Right renal cortex interstitium (tissue), 3 donors: ENCODE results near the gene EIF3M. TPM values are rescaled to one million over a fixed set of nuclear protein-coding genes. Genes with fewer than 3 reads are reported as not detected.

Experiments
- DNase-seq, 3 donors: peaks; one replicate each; pipeline ENCODE4 v3.0.0-alpha.2; 2013; ENCODE audit warnings: low read depth in 3 of 3, low spot score in 2 of 3
- polyA plus RNA-seq, 3 donors: library from polyadenylated mRNA; unstranded; fragments of 120-200 nt; gene quantifications; one replicate each; pipeline ENCODE4 v1.2.1, GENCODE V29; 2013; ENCODE audit not compliant: insufficient read length in 3 of 3

EIF3M gene
- 100 to 1,000 TPM; 769 to 799 (median 780) TPM for polyA plus RNA-seq

DNA sequence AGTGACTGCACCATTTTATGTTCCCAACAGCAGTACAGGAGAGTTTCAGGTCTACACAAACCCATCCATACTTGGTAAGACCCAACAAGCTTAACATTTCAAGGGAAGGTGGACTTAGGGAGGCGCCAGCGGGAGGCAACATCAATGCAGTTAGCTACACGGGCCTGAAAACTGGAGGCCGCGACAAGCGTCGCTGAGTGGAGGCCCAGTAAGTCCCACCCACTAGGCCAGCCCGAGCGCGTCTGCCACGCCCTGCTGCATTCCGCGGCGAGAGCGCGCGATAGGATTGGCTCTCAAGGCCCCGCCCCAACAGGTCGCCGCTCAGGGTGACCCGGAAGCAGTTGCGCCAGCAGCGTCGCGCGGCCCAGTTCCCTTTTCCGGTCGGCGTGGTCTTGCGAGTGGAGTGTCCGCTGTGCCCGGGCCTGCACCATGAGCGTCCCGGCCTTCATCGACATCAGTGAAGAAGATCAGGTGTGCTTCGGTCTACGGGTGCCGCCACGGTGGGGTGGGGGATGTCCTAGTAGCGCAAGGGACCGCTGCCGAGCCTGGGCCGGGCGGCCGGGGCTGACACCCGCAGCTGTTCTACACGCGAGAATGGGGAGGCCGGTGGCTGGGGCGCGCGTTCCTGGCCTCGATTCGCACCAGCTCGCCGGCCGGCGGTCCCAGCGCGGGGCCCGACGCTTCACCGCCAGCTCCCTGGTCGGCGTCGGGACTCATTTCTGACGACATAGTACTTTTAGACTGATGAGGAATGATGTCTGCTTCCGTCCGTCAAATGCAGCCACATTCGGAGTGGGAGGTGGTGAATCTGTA lies at the start of gene EIF3M:
Gene EIF3M (plus strand): TSS at position 373 of the 813 bp plus-strand sequence. CDS start 57 bp downstream, at position 430.
- peak; percentile 81 to 92 (median 90) for DNase-seq

GRCh38 chr11:32538804-32539203 lies 44.8 kb upstream of the EIF3M start:
- no peak for DNase-seq

GRCh38 chr11:32549611-32550187 lies 33.9 kb upstream of the EIF3M start:
- no peak for DNase-seq

DNA sequence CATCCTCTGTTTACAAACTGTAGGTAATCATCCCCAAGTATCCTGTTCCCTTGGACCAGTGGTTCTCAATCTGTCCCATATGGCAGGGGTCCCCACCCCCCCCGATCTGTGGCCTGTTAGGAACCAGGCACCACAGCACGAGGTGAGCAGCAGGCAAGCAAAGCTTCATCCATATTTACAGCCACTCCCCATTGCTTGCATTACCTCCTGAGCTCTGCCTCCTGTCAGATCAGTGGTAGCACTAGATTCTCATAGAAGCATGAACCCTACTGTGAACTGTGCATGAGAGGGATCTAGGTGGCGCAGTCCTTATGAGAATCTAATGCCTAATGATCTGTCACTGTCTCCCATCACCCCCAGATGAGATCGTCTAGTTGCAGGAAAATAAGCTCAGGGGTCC lies 33.4 kb upstream of the EIF3M start:
- DNase-seq: no peak

DNA sequence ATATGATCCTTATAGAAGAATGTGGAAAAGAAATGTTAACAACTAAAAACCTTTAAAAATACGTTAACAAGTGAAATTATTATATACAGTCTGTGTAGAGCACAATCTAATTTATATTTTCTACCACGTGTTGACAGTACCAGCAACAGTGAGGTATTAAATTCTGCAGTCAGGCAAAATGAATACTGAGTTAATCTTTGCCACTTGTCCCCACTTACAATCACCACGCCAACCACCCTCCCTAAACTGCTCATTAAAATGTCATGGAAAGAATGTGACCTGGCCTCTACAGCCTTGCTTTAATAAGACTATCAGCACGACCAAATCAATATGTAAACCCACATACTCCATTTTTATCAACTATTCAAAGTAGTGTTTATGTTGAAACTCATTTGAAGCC lies 28.5 kb upstream of the EIF3M start:
- DNase-seq: no peak

GRCh38 chr11:32555895-32556294 lies 27.7 kb upstream of the EIF3M start:
- DNase-seq: no peak

GRCh38 chr11:32561835-32562234 lies 21.8 kb upstream of the EIF3M start:
- DNase-seq: no peak

DNA sequence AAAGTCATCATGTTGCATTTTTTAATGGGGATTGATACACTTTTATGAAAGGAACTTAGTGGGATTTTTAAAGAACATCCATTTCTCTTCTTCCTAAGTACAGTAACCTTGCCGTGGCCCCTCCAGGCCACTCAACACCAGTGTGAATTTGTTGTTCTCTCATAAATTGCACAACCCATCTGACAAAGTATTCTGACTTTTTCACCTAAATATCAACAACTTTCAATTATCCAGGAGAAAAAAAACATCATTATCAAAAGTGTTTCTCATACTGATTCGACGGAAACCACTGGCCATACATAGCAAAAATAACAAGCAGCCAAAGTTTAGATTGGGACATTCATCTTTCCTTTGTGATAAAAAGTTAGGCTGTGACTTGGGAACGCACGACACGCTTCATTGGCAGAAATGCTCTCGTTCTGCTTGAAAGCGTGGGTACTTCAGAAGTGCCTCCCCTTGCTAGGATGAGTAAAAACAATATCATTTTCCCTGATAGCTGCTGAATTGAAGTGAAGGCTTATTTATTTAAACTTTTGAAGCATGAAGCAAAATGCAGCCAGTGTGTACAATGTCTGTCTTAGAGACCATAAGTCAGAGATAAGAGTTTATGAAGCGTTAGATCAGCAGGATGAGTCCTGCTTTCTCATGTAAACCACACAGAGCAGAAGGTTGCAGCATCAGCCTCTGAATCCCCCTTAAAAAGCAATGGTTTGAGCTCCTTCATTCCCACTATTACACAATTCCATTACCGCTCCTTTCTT lies 20.6 kb upstream of the EIF3M start:
- peak in 1 of 3 donors; percentile 52 for DNase-seq

- DNase-seq: no peak
Measured at GRCh38 chr11:32563600-32563959, 20.1 kb upstream of the EIF3M start.

DNA sequence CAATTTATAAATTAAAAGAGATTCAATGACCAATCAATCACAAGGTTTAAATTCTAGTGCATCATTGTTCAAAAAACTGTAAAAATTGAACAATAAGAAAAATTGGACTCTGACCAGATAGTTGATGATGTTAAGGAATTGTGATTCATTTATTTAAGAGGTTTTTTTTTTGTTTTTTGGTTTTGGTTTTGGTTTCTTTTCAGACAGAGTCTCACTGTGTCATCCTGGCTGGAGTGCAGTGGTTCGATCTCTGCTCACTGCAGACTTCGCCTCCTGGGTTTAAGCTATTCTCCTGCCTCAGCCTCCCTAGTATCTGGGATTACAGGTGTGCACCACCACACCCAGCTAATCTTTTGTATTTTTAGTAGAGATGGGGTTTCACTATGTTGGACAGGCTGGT lies 17.1 kb upstream of the EIF3M start:
- DNase-seq: no peak

DNA sequence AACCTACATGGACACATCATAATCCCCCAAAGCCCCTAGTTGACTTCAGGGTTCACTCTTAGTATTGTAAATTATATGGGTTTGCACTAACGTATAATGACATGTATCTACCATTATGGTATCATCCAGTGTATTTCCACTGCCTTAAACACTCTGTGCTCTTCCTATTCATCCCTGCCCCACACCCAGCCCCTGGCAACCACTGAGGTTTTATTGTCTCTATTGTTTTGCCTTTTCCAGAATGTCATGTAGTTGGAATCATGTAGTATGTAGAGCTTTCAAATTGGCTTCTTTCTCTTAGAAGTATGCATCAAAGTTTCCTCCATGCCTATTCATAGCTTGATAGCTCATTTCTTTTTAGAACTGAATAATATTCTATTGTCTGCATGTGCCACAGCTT lies 16.5 kb upstream of the EIF3M start:
- no peak for DNase-seq

- DNase-seq: no peak
Measured at GRCh38 chr11:32569313-32569881, 14.2 kb upstream of the EIF3M start.

- no peak for DNase-seq
Measured at GRCh38 chr11:32571039-32571438, 12.6 kb upstream of the EIF3M start.

- DNase-seq: no peak
Measured at GRCh38 chr11:32573228-32573627, 10.4 kb upstream of the EIF3M start.

GRCh38 chr11:32574421-32574820 lies 9.2 kb upstream of the EIF3M start:
- no peak for DNase-seq

DNA sequence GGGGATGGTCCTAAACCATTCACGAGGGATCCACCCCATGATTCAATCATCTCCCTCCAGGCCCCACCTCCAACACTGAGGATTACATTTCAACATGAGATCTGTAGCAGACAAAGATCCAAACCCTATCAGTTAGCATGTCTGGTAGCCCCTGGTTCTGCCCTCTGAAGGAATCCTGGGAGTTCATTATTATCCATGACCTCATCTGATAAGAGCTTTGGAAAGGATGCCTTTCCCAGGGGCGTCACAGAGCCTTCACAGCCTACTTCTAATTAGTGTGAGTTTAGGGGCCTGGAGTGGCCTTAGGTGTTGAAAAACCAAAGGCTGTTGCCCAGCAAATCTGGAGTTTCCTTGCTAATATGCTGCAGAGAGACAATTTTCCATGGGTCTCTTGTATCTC lies 8.6 kb upstream of the EIF3M start:
- no peak for DNase-seq

GRCh38 chr11:32576456-32576855 lies 7.2 kb upstream of the EIF3M start:
- no peak for DNase-seq

DNA sequence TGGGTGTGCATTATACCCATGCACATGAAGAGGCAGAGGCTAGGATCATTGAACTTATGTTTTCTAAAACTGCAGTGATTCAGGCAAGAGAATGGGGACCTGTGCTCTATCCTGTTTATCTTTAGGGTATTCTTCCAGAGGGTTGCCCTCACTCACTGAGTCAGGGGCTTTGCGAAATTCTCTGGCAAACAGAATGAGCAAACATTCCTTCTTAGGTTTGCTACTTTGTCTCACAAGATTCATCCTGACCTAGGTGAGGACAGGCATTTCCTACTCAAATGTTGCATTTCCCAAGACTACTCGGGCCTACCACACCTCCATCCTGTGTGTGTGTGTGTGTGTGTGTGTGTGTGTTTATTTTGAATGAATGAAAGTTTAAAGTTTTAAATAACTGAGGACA lies 2.7 kb upstream of the EIF3M start:
- DNase-seq: no peak

DNA sequence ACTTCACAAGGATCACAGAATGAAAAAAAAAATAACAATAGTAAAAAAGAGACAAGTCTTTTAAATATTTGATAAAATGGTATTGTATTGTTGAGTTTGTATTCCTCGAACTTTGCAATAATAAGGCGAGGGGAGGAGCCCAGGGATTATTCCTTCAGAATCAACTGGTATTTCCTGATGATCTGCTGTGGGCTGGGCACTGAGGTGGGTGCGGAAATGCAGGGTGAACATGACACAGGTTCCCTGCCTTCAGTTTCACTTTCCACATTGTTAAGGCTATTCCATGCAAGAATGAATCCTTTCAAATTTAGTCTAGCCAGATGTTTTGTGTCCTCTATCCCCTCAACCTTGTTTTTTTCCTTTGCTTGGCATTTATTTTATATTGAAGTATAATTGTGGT lies 2.1 kb upstream of the EIF3M start:
- no peak for DNase-seq

GRCh38 chr11:32584921-32585320 lies 1.3 kb downstream of the EIF3M start:
- no peak for DNase-seq

DNA sequence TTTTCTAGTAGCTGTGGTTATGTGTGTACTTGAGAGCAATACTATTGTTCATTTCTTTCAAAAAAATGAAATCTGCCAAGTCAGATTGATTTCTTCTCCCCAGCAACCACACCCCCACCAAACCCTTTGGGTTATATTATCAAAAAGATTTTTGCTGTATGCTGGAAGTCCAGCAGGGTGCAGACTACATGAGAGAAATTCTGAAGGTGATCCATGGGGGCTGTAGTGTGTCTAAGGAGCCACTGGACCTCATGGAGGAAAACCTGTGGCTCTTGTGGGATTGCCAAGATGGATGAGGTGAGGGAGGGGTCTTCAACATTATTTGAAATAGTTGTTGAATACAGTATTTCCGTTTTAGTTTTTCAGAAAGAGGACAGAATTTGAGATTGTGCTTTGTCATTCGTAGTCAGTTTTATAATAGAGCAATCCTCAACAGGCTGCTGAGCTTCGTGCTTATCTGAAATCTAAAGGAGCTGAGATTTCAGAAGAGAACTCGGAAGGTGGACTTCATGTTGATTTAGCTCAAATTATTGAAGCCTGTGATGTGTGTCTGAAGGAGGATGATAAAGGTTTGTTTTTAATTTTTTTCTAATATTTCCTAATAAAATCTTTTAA lies 3.1 kb downstream of the EIF3M start:
- no peak for DNase-seq
